ENCODE measurements around the gene TOP2A.

TOP2A gene

GRCh38 chr17:40356990-40357881 lies 60.5 kb downstream of the TOP2A start:
- no peak for DNase-seq (ENCODE audit: low spot score)

GRCh38 chr17:40355804-40356758 lies 61.6 kb downstream of the TOP2A start:
- no peak for DNase-seq (ENCODE audit: low spot score)

- no peak for DNase-seq (ENCODE audit: low spot score)
Measured at GRCh38 chr17:40355123-40355803, 62.4 kb downstream of the TOP2A start.

GRCh38 chr17:40354221-40355122 lies 63.2 kb downstream of the TOP2A start:
- no peak for DNase-seq (ENCODE audit: low spot score)

GRCh38 chr17:40352779-40353394 lies 64.8 kb downstream of the TOP2A start:
- no peak for DNase-seq (ENCODE audit: low spot score)

GRCh38 chr17:40352237-40352778 lies 65.4 kb downstream of the TOP2A start:
- no peak for DNase-seq (ENCODE audit: low spot score)

- DNase-seq (ENCODE audit: low spot score) = no peak
Measured at GRCh38 chr17:40351359-40352236, 66.1 kb downstream of the TOP2A start.

- no peak for DNase-seq (ENCODE audit: low spot score)
Measured at GRCh38 chr17:40350689-40351358, 66.9 kb downstream of the TOP2A start.

- DNase-seq (ENCODE audit: low spot score) = no peak
Measured at GRCh38 chr17:40349895-40350688, 67.6 kb downstream of the TOP2A start.

GRCh38 chr17:40349477-40349894 lies 68.2 kb downstream of the TOP2A start:
- no peak for DNase-seq (ENCODE audit: low spot score)

GRCh38 chr17:40348562-40349476 lies 68.9 kb downstream of the TOP2A start:
- no peak for DNase-seq (ENCODE audit: low spot score)

GRCh38 chr17:40348136-40348504 lies 69.6 kb downstream of the TOP2A start:
- no peak for DNase-seq (ENCODE audit: low spot score)

GRCh38 chr17:40347319-40348135 lies 70.2 kb downstream of the TOP2A start:
- DNase-seq (ENCODE audit: low spot score) = no peak

- no peak for DNase-seq (ENCODE audit: low spot score)
Measured at GRCh38 chr17:40346765-40347158, 70.9 kb downstream of the TOP2A start.

GRCh38 chr17:40345994-40346764 lies 71.5 kb downstream of the TOP2A start:
- no peak for DNase-seq (ENCODE audit: low spot score)
